Neuronal stem cell (in vitro differentiated cells): ENCODE data around the gene MTREX.

Source experiments
- DNase-seq: peaks from one replicate; pipeline ENCODE4 v3.0.0-alpha.2; 2013; ENCODE audit warnings: low spot score
- H2AFZ ChIP-seq: one replicate; pipeline ENCODE4 v1.6.1; 2013; ENCODE audit warnings: mild to moderate bottlenecking, low read length, inconsistent platforms
- H2AK5ac ChIP-seq: 2 replicates; pipeline ENCODE4 v1.6.1; 2013; ENCODE audit warnings: low read depth, mild to moderate bottlenecking, inconsistent platforms, low read length, moderate library complexity, mixed read lengths
- H2BK120ac ChIP-seq: 2 replicates; pipeline ENCODE4 v1.6.1; 2013; ENCODE audit warnings: low read depth, mild to moderate bottlenecking, inconsistent platforms, low read length, moderate library complexity, mixed read lengths
- H2BK12ac ChIP-seq: one replicate; pipeline ENCODE4 v1.6.1; 2013; ENCODE audit warnings: low read length, inconsistent platforms
- H2BK15ac ChIP-seq: 2 replicates; pipeline ENCODE4 v1.6.1; 2013; ENCODE audit warnings: mild to moderate bottlenecking, low read length, inconsistent platforms, mixed read lengths
- H2BK5ac ChIP-seq: one replicate; pipeline ENCODE4 v1.6.1; 2013; ENCODE audit warnings: inconsistent platforms, mild to moderate bottlenecking, low read length, moderate library complexity
- H3K14ac ChIP-seq: one replicate; pipeline ENCODE4 v1.6.1; 2013; ENCODE audit warnings: low read length, inconsistent platforms
- H3K18ac ChIP-seq: 2 replicates; pipeline ENCODE4 v1.6.1; 2013; ENCODE audit warnings: low read length, inconsistent platforms
- H3K23ac ChIP-seq: 2 replicates; pipeline ENCODE4 v1.6.1; 2013; ENCODE audit warnings: low read depth, mild to moderate bottlenecking, mixed read lengths, low read length, inconsistent platforms; ENCODE audit not compliant: poor library complexity
- H3K27ac ChIP-seq: replicated peaks from 3 replicates; pipeline ENCODE4 v1.5.1; 2013; ENCODE audit warnings: low read length, inconsistent platforms
- H3K27me3 ChIP-seq, 3 experiments: 2 replicates each; pipeline ENCODE4 v1.6.1; 2013; ENCODE audit warnings: low read length in 3 of 3, mild to moderate bottlenecking in 2 of 3, inconsistent platforms in 1 of 3, low read depth in 1 of 3, mixed read lengths in 1 of 3, moderate library complexity in 1 of 3; ENCODE audit not compliant: control insufficient read depth in 3 of 3, insufficient read depth in 3 of 3
- H3K36me3 ChIP-seq, 2 donors: replicated peaks in 1 of 2; 2 replicates each; pipeline ENCODE4 v1.6.1; 2013; ENCODE audit warnings: low read length in 2 of 2; ENCODE audit not compliant: control insufficient read depth in 2 of 2, insufficient read depth in 2 of 2
- H3K4ac ChIP-seq: 2 replicates; pipeline ENCODE4 v1.6.1; 2013; ENCODE audit warnings: inconsistent platforms, mild to moderate bottlenecking, low read length, moderate library complexity
- H3K4me1 ChIP-seq, 2 donors: 1 replicate in 1 of 2; 2 replicates in 1 of 2; pipeline ENCODE4 v1.6.1; 2013; ENCODE audit warnings: low read length in 2 of 2, low read depth in 1 of 2; ENCODE audit not compliant: control insufficient read depth in 2 of 2, insufficient read depth in 1 of 2
- H3K4me2 ChIP-seq: one replicate; pipeline ENCODE4 v1.6.1; 2013; ENCODE audit warnings: mild to moderate bottlenecking, low read length, inconsistent platforms; ENCODE audit not compliant: insufficient read depth, poor library complexity, severe bottlenecking
- H3K4me3 ChIP-seq, 2 donors: 2 replicates each; pipeline ENCODE4 v1.5.1; 2013; ENCODE audit warnings: low read length in 2 of 2, mild to moderate bottlenecking in 2 of 2, inconsistent platforms in 1 of 2, moderate library complexity in 1 of 2
- H3K79me1 ChIP-seq: one replicate; pipeline ENCODE4 v1.6.1; 2013; ENCODE audit warnings: low read depth, mild to moderate bottlenecking, inconsistent platforms, low read length, moderate library complexity
- H3K9ac ChIP-seq: one replicate; pipeline ENCODE4 v1.6.1; 2013; ENCODE audit warnings: mild to moderate bottlenecking, low read depth, low read length, inconsistent platforms; ENCODE audit not compliant: poor library complexity
- H3K9me3 ChIP-seq, 2 donors: replicated peaks in 1 of 2; 2 replicates each; pipeline versions ENCODE3 to v1.6.1; 2013; ENCODE audit warnings: low read length in 2 of 2, mild to moderate bottlenecking in 2 of 2, inconsistent platforms in 1 of 2, low read depth in 1 of 2, mixed read lengths in 1 of 2, moderate library complexity in 1 of 2; ENCODE audit not compliant: control insufficient read depth in 2 of 2, insufficient read depth in 1 of 2
- H4K8ac ChIP-seq: one replicate; pipeline ENCODE4 v1.6.1; 2013; ENCODE audit warnings: low read depth, mild to moderate bottlenecking, inconsistent platforms, low read length, moderate library complexity
- H4K91ac ChIP-seq: one replicate; pipeline ENCODE4 v1.6.1; 2013; ENCODE audit warnings: low read length, low read depth, mild to moderate bottlenecking, inconsistent platforms; ENCODE audit not compliant: poor library complexity
- WGBS, 2 donors: extraction: QIAGEN DNeasy Blood & Tissue Kit; methylation state at CpG; one replicate each; pipeline ENCODE4 v1.1.7; 2013; ENCODE audit warnings: missing lambda C conversion rate in 2 of 2, mixed read lengths in 1 of 2; ENCODE audit not compliant: insufficient read length in 2 of 2, insufficient replicate concordance in 1 of 2; ENCODE audit errors: extremely low coverage in 2 of 2; 5-methylcytosine and 5-hydroxymethylcytosine counted together

The MTREX gene

DNA sequence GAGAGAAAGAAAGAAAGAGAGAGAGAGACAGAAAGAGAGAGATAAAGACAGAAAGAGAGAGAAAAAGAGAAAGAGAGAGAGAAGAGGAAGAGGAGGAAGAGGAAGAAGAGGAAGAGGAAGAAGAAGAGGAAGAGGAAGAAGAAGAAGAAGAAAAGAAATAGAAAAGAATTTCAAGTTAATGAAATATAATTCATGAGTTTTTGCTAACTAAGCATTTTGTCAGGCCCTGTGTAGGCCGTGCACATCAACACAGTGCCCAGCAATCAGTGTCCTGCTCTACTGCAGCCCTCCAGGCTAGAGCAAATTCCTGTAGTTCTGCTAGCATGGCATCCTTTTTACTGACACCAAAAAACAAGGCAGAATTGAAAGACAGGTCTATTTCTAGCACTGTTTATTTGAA, 164.9 kb downstream of the MTREX start:
- H2BK5ac ChIP-seq, result no peak overlapping the region
- H3K4ac ChIP-seq, result no peak overlapping the region
- H3K4me2 ChIP-seq, result no peak overlapping the region
- H3K27me3 ChIP-seq, result no peaks in the 10 kb centered on the region
- no peak for DNase-seq
- H3K4me1 ChIP-seq, result no peaks in the 10 kb centered on the region
- H2BK12ac ChIP-seq, result no peak overlapping the region
- H3K4me3 ChIP-seq, result no peak overlapping the region
- H2AFZ ChIP-seq, result no peak overlapping the region
- no peak overlapping the region for H4K91ac ChIP-seq
- H3K79me1 ChIP-seq, result no peaks in the 10 kb centered on the region
- H3K14ac ChIP-seq, result no peak overlapping the region
- no CpG with 5 or more reads among the region's 1 CpG for WGBS, 2 donors
- no peak overlapping the region for H2BK120ac ChIP-seq
- H3K36me3 ChIP-seq, result no peaks in the 10 kb centered on the region
- H3K9ac ChIP-seq, result no peak overlapping the region
- H2AK5ac ChIP-seq, result no peak overlapping the region
- no peak overlapping the region for H2BK15ac ChIP-seq
- H3K27ac ChIP-seq, result no peak overlapping the region
- H3K9me3 ChIP-seq, result no peaks in the 10 kb centered on the region
- H3K23ac ChIP-seq, result no peak overlapping the region
- H3K18ac ChIP-seq, result no peak overlapping the region
- H4K8ac ChIP-seq, result no peak overlapping the region
